ENCODE results near the gene GPATCH8. TPM values are rescaled to one million over a fixed set of nuclear protein-coding genes. Genes with fewer than 3 reads are reported as not detected.

Gene GPATCH8
- total and polyA plus RNA-seq, 2 of the 8 experiments (the other 6 are each of a cell fraction or from before 2014, with no cell fraction given), result 20.5 to 58.1 TPM

- Histone ChIP-seq H3K4me3 (ENCODE audit: extremely low read depth in 1 of 4, insufficient read depth in 2 of 4, low read depth in 3 of 4, low read length in 4 of 4) (no peak overlapping the region), H3K23me2 (ENCODE audit: low read depth, low read length) (no peaks in the 10 kb centered on the region), H2BK120ac (replicated peaks; ENCODE audit: low read depth, low read length) (no peak overlapping the region), H4K5ac (ENCODE audit: insufficient read length, low read depth, low read length) (no peak overlapping the region), H3K36me3 (ENCODE audit: control insufficient read depth in 2 of 4, insufficient read depth in 4 of 4, low read length in 3 of 4) (peaks cover 0 to 3% (median 0%) of the 10 kb centered on the region in 4 experiments; a peak in 1 of 8 replicates), H3K27me3 (replicated peaks in 1 of 4; ENCODE audit: control insufficient read depth in 3 of 4, extremely low read depth in 1 of 4, insufficient read depth in 3 of 4, low read length in 3 of 4) (no peaks in the 10 kb centered on the region), H2BK20ac (ENCODE audit: low read length) (no peak overlapping the region), H3K79me1 (ENCODE audit: low read depth, low read length) (no peaks in the 10 kb centered on the region), H3K79me2 (ENCODE audit: control insufficient read depth in 1 of 2, insufficient read depth in 2 of 2, low read length in 2 of 2) (no peaks in the 10 kb centered on the region), H2BK5ac (ENCODE audit: low read depth, low read length) (no peak overlapping the region), H2AFZ (ENCODE audit: low read length) (no peak overlapping the region), H3K9ac (replicated peaks in 1 of 4; ENCODE audit: extremely low read depth in 1 of 4, low read depth in 3 of 4, low read length in 3 of 4) (no peak overlapping the region), H4K91ac (replicated peaks; ENCODE audit: insufficient read length, low read length) (no peak overlapping the region), H4K20me1 (replicated peaks in 1 of 2; ENCODE audit: control insufficient read depth in 1 of 2, insufficient read depth in 2 of 2, low read length in 2 of 2) (no peaks in the 10 kb centered on the region), H3K56ac (replicated peaks; ENCODE audit: insufficient read length, low read depth, low read length) (no peak overlapping the region), H4K8ac (ENCODE audit: extremely low read depth, insufficient read depth, low read length) (no peak overlapping the region), H3K14ac (ENCODE audit: insufficient read length) (no peak overlapping the region), H3K9me3 (ENCODE audit: insufficient read depth in 2 of 2, low read depth in 1 of 2, low read length in 1 of 2) (no peaks in the 10 kb centered on the region), H3K4me2 (ENCODE audit: insufficient read depth in 1 of 2, low read depth in 2 of 2, low read length in 2 of 2) (no peak overlapping the region), H3K4ac (replicated peaks; ENCODE audit: insufficient read length, low read depth, low read length) (no peak overlapping the region), H3K23ac (ENCODE audit: insufficient read length) (no peak overlapping the region), H3K27ac (ENCODE audit: low read depth, low read length) (no peak overlapping the region), H2BK12ac (ENCODE audit: low read depth, low read length) (no peak overlapping the region), H3K4me1 (replicated peaks in 1 of 4; ENCODE audit: control insufficient read depth in 3 of 4, insufficient read depth in 4 of 4, low read length in 3 of 4) (no peaks in the 10 kb centered on the region), H2AK5ac (ENCODE audit: low read depth, low read length) (no peak overlapping the region), H3K18ac (ENCODE audit: extremely low read depth, low read length) (no peak overlapping the region), H2BK15ac (ENCODE audit: low read length) (no peak overlapping the region)
- ChIA-PET CTCF (ENCODE audit: partially characterized antibody) (interaction anchor here (0.9 to 1.4 kb wide), 6 partner anchors 8 to 114 kb away, joined by 3 to 5 read pairs (median 4); no protein-coding TSS in a partner anchor), POLR2A (ENCODE audit: partially characterized antibody) (no interaction called here)
- FAIRE-seq, result peak; percentile 24
- WGBS, 2 experiments (ENCODE audit: extremely low coverage in 1 of 2, insufficient coverage in 1 of 2, insufficient read length in 1 of 2, insufficient replicate concordance in 2 of 2, low coverage in 1 of 2, low lambda C conversion rate in 2 of 2, missing lambda C conversion rate in 1 of 2), result 85% methylated on average over 7 of the region's 7 CpGs; no CpG with 5 or more reads in 1 of the 2 experiments
- TF ChIP-seq TEAD4 (IDR thresholded peaks at IDR 0.05; ENCODE audit: low read depth, low read length) (no peak), E2F6 (IDR thresholded peaks at IDR 0.05) (no peak), POLR2A (IDR thresholded peaks at IDR 0.05; ENCODE audit: control extremely low read depth in 1 of 2, low read depth in 2 of 2, low read length in 2 of 2) (no peak), TCF12 (IDR thresholded peaks at IDR 0.05; ENCODE audit: low read depth, low read length) (no peak), CEBPB (IDR thresholded peaks at IDR 0.05; ENCODE audit: low read depth, low read length) (no peak)
- TF ChIP-seq, protein P1, sequence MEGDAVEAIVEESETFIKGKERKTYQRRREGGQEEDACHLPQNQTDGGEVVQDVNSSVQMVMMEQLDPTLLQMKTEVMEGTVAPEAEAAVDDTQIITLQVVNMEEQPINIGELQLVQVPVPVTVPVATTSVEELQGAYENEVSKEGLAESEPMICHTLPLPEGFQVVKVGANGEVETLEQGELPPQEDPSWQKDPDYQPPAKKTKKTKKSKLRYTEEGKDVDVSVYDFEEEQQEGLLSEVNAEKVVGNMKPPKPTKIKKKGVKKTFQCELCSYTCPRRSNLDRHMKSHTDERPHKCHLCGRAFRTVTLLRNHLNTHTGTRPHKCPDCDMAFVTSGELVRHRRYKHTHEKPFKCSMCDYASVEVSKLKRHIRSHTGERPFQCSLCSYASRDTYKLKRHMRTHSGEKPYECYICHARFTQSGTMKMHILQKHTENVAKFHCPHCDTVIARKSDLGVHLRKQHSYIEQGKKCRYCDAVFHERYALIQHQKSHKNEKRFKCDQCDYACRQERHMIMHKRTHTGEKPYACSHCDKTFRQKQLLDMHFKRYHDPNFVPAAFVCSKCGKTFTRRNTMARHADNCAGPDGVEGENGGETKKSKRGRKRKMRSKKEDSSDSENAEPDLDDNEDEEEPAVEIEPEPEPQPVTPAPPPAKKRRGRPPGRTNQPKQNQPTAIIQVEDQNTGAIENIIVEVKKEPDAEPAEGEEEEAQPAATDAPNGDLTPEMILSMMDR (IDR thresholded peaks at IDR 0.05; ENCODE audit: control extremely low read depth in 1 of 3, insufficient read depth in 1 of 3, low read depth in 1 of 3, low read length in 3 of 3), result peak in 1 of 3 experiments; percentile 51; a peak in 1 of 4 replicates
- DNase-seq (ENCODE audit: low read depth in 1 of 2, low spot score in 2 of 2), result no peak
Observed at GRCh38 chr17:44409309-44410028, 93.7 kb downstream of the GPATCH8 start.

All from H1 (cell line).